NB4 (cell line): Measurements from ENCODE around the gene SPAG5.

Experiments used
- DNase-seq: peaks from one replicate; pipeline ENCODE4 v3.0.0; 2010; ENCODE audit warnings: low read depth
- H3K4me3 ChIP-seq: one replicate; pipeline ENCODE4 v1.5.1; 2011; ENCODE audit warnings: mild to moderate bottlenecking, low read depth, low read length, moderate library complexity
- CTCF ChIP-seq: IDR thresholded peaks from one replicate; pipeline ENCODE4 v1.5.1; 2012; ENCODE audit warnings: low read depth, low read length
- MAX ChIP-seq: IDR thresholded peaks from 2 replicates; pipeline ENCODE4 v1.6.1; 2011; ENCODE audit warnings: low read depth, low read length
- MYC ChIP-seq: IDR thresholded peaks from 2 replicates; pipeline ENCODE4 v1.6.1; 2011; ENCODE audit warnings: low read depth, low read length
- POLR2A ChIP-seq: IDR thresholded peaks from 2 replicates; pipeline ENCODE4 v1.6.1; 2011; ENCODE audit warnings: mild to moderate bottlenecking; ENCODE audit not compliant: insufficient read length; ENCODE audit errors: extremely low read depth

Gene SPAG5

GRCh38 chr17:28538296-28538895 lies 60.4 kb downstream of the SPAG5 start:
- no peak for DNase-seq
- TF ChIP-seq CTCF (no peak), MYC (no peak), MAX (no peak), POLR2A (no peak)
- no peak overlapping the region for H3K4me3 ChIP-seq

- DNase-seq = no peak
- TF ChIP-seq MYC (no peak), CTCF (no peak), POLR2A (no peak), MAX (no peak)
- no peak overlapping the region for H3K4me3 ChIP-seq
Observed at GRCh38 chr17:28537219-28537610, 61.6 kb downstream of the SPAG5 start.

GRCh38 chr17:28536532-28537218 lies 62.1 kb downstream of the SPAG5 start:
- H3K4me3 ChIP-seq = no peak overlapping the region
- no peak for TF ChIP-seq MYC
- TF ChIP-seq MAX = no peak
- no peak for TF ChIP-seq CTCF
- TF ChIP-seq POLR2A = no peak
- no peak for DNase-seq

- no peak for DNase-seq
- TF ChIP-seq CTCF (no peak), MYC (no peak), MAX (no peak), POLR2A (no peak)
- no peak overlapping the region for H3K4me3 ChIP-seq
Observed at GRCh38 chr17:28534740-28535375, 64.0 kb downstream of the SPAG5 start.

DNA sequence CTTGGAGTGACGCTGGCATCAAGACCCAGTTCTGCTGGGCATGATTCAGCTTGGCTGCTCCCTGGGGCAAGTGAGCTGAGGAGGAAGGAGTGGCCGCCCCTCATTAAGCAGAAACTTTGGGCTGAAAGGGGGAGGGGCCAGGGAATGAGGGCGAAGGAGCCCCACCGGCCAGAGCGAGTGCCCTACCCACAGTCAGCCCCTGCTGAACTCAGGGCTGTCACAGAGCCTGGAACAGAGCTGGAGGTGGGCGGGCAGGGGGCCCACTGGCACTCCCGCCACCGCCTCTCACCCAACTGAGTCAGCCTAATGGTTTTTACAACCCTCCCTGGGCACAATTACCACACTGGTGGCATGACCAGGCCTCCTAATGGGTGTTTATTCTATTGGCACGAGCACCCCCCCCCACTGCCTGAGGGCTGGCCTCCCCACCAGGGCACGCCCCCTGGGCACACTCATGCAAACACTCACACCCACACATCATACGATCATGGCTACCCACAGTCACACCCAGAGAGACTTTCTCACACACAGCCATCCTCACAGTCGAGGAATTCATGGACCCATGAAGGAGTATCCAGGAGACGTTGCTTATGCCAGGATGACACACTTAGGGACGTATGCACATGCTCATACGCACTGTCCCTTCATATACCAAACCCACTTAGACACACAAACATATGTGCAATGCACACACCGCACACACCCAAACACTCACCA lies 65.6 kb downstream of the SPAG5 start:
- TF ChIP-seq POLR2A (no peak), MYC (no peak), MAX (no peak), CTCF (no peak)
- no peak for DNase-seq
- no peak overlapping the region for H3K4me3 ChIP-seq
